ENCODE measurements around the gene TRRAP.

The TRRAP gene

DNA sequence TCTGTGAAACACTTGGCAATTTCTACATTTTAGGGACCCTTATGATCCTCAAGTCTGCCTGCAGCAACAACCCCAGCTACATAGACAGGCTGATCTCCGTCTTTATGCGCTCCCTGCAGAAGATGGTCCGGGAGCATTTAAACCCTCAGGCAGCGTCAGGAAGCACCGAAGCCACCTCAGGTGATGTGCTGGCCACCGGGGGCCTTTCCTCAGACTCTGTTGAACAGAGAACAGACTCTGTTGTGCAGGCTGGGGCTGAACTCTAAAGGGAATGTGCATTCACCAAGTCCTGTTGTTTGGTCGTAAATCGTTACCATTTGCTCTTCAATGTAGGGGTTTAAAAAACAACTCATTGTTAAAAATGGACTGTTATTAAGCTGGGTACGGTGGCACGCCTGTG, 86.3 kb downstream of the TRRAP start:
- no peak for DNase-seq (ENCODE audit: low read depth)
- TF ChIP-seq, protein P1, sequence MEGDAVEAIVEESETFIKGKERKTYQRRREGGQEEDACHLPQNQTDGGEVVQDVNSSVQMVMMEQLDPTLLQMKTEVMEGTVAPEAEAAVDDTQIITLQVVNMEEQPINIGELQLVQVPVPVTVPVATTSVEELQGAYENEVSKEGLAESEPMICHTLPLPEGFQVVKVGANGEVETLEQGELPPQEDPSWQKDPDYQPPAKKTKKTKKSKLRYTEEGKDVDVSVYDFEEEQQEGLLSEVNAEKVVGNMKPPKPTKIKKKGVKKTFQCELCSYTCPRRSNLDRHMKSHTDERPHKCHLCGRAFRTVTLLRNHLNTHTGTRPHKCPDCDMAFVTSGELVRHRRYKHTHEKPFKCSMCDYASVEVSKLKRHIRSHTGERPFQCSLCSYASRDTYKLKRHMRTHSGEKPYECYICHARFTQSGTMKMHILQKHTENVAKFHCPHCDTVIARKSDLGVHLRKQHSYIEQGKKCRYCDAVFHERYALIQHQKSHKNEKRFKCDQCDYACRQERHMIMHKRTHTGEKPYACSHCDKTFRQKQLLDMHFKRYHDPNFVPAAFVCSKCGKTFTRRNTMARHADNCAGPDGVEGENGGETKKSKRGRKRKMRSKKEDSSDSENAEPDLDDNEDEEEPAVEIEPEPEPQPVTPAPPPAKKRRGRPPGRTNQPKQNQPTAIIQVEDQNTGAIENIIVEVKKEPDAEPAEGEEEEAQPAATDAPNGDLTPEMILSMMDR (conservative IDR thresholded peaks at IDR 0.05; ENCODE audit: control insufficient read depth, insufficient read depth, low read depth, low read length) = no peak
- H3K4me3 ChIP-seq (ENCODE audit: control insufficient read depth, low read depth, low read length) = no peak overlapping the region

DNA sequence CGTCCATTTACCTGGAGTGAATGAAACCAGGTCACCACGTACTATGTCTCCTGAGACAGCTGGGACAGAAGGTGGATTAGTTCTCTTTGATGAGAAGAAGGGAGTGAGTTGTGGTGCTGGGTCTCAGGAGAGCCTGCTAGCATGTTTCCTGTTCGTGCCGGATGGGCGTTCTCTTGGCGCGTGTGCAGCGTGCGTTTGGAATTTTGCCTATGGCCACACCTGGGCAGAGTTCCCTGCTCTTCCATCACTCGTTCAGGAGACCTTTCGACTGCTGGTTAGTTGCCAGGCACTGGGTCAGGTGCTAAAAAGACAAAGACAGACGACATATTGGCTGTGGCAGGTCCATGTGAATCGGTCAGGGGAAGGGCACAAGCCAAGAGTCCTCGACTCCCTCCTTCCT, 90.3 kb downstream of the TRRAP start:
- DNase-seq (ENCODE audit: low read depth) = no peak
- TF ChIP-seq, protein P1 (conservative IDR thresholded peaks at IDR 0.05; ENCODE audit: control insufficient read depth, insufficient read depth, low read depth, low read length) = no peak
- H3K4me3 ChIP-seq (ENCODE audit: control insufficient read depth, low read depth, low read length) = no peak overlapping the region

- DNase-seq (ENCODE audit: low read depth) = no peak
- TF ChIP-seq, protein P1 (conservative IDR thresholded peaks at IDR 0.05; ENCODE audit: control insufficient read depth, insufficient read depth, low read depth, low read length) = no peak
- no peak overlapping the region for H3K4me3 ChIP-seq (ENCODE audit: control insufficient read depth, low read depth, low read length)
These were observed 91.1 kb downstream of the TRRAP start for GRCh38 chr7:98969386-98969785.

DNA sequence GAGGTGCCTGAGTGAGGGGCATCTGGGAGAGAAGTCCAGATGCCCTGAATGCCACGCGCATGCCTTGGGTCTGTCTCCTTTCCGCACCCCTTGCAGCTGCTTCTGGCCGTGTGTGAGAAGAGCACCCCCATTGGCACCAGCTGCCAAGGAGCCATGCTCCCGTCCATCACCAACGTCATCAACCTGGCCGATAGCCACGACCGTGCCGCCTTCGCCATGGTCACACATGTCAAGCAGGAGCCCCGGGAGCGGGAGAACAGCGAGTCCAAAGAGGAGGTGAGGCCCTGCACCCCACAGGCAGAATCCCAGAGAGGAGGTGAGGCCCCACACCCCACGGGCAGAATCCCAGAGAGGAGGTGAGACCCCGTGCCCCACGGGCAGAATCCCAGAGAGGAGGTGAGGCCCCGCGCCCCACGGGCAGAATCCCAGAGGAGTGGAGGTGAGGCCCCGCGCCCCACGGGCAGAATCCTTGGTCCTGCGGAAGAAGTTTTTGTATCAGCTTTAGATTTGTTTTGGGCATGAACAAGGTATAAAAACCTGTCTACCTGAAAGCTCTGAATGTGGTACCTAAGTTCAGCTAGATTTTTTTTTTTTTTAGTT, 91.8 kb downstream of the TRRAP start:
- TF ChIP-seq, protein P1 (conservative IDR thresholded peaks at IDR 0.05; ENCODE audit: control insufficient read depth, insufficient read depth, low read depth, low read length) = no peak
- no peak for DNase-seq (ENCODE audit: low read depth)

DNA sequence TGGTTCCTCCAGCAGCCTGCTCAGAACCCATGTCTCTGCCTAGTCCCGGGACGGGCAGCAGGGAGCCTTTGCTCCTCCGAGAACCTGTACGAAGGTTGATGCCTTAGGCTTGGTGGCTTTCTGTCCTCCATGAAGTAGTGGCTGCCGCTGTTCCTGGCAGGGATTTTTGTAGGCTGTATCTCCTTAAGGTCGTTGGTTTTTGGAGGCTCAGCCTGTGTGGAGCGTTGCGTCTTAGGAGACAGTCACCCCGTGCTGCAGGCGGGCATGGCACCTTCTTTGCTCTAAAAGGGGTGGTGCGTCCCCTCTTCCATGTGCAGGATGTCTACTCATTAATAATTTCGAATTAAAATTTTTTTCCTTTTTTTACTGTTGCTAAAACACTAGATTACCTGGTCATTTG, 92.5 kb downstream of the TRRAP start:
- H3K4me3 ChIP-seq (ENCODE audit: control insufficient read depth, low read depth, low read length) = no peak overlapping the region
- no peak for DNase-seq (ENCODE audit: low read depth)
- TF ChIP-seq, protein P1 (conservative IDR thresholded peaks at IDR 0.05; ENCODE audit: control insufficient read depth, insufficient read depth, low read depth, low read length) = no peak

More for the DNA sequence above, 91.8 kb downstream of the TRRAP start:
- H3K4me3 ChIP-seq (ENCODE audit: control insufficient read depth, low read depth, low read length) = no peak overlapping the region

DNA sequence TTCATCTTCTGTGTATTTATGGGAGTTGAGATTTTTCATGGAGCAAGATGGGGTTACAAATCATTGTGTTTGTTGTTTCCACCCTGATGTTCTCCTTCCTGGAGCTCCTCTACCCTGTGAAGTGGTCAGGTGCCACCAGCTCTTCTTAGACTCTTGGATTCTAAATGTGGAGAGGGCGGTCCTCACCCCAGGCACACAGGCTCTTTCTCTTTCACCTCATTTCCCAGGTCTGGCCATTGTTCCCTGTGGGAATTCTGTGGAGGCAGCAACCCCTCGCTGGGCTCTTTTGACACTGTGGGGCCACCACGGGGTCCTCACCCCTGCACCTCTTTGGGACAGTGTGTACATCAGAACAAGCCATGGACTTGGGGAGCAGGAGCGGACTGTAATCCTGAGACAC, 95.9 kb downstream of the TRRAP start:
- TF ChIP-seq, protein P1 (conservative IDR thresholded peaks at IDR 0.05; ENCODE audit: control insufficient read depth, insufficient read depth, low read depth, low read length) = no peak
- no peak for DNase-seq (ENCODE audit: low read depth)
- H3K4me3 ChIP-seq (ENCODE audit: control insufficient read depth, low read depth, low read length) = no peak overlapping the region

All from fibroblast of mammary gland (primary cell).